PFSK-1 (cell line): ENCODE measurements around the gene ZNHIT2.

ENCODE experiments used
- POLR2AphosphoS5 ChIP-seq: IDR thresholded peaks from 2 replicates; pipeline ENCODE4 v1.6.1; 2012; ENCODE audit warnings: low read depth, mild to moderate bottlenecking, control low read depth, low read length, moderate library complexity
- REST ChIP-seq, 2 experiments: IDR thresholded peaks; 2 replicates each; pipeline versions ENCODE4 v1.6.1 to v1.8.0; 2011 to 2012; ENCODE audit warnings: low read depth in 2 of 2, low read length in 2 of 2, control low read depth in 1 of 2, inconsistent platforms in 1 of 2, mild to moderate bottlenecking in 1 of 2, moderate library complexity in 1 of 2; ENCODE audit not compliant: insufficient read depth in 1 of 2
- TAF1 ChIP-seq: IDR thresholded peaks from 2 replicates; pipeline ENCODE4 v1.6.1; 2012; ENCODE audit warnings: low read length, control low read depth, borderline replicate concordance; ENCODE audit not compliant: insufficient read depth

DNA sequence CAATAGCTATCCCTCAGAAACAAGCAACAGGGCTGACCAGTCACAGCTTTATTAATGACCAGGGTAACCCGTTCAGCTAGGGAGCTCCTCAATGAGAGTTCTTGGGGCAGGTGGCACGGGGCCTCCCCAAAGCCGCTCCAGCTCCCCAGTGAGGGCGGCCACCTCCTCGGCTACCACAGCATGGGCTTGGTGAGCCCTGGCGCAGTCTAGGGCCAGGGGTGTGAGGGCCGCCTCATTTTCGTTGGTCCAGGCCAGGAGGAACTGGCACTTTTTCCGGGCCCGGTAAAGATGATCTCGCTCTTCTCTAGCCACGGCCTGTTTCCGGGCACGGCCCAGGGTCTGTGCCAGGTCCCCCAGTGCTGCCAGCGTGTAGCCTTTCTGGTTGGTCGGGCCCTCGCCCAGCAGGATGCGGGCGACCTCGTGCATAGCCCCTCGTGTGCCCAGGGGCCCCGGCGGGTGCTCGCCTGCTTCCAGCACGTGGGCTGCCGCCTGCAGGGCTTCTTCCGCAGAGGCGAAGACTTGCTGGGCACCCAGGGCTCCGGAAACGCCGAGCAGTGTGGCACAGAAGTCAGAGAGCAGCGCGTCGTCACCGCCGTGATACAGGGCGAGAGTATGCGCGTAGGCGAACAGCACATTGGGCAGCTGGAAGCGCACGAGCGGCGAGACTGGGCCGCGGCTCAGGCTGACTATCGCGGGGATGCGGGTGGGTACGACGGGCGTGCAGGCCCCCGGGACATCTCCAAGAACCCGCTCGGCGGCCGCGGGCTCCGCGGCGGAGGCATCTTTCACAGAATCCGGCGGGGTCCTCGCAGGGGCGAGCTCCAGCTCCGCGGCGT lies 913 bp downstream of the ZNHIT2 start:
- TF ChIP-seq REST (IDR thresholded peaks at IDR 0.05; ENCODE audit: insufficient read depth in 1 of 2, low read depth in 2 of 2, low read length in 2 of 2) (no peak), POLR2AphosphoS5 (peak; percentile 22; the same call in 1 of the 2 replicates), TAF1 (no peak)
